ENCODE data around the gene CFTR.

GRCh38 chr7:117705630-117706029 is 225.8 kb downstream of the CFTR start:
- TF ChIP-seq CTCF (IDR thresholded peaks at IDR 0.05) (no peak), POLR2AphosphoS5 (IDR thresholded peaks at IDR 0.05) (no peak), POLR2A (IDR thresholded peaks at IDR 0.05; ENCODE audit: low read depth) (no peak)

Data from esophagus muscularis mucosa (tissue), 3 donors.